ENCODE measurements around the gene HTR1D. TPM values are rescaled to one million over a fixed set of nuclear protein-coding genes. Genes with fewer than 3 reads are reported as not detected.
"Not testable (repeated sequence)": the region's sequence is repeated elsewhere in the genome, so short reads cannot be mapped to it uniquely, and the experiment has no call there.

Gene HTR1D
- polyA plus RNA-seq, 1 donor from 2014 or later = not detected

- TF ChIP-seq EP300 (conservative IDR thresholded peaks at IDR 0.05; ENCODE audit: poor library complexity, severe bottlenecking) = no peak
- TF ChIP-seq, protein P1, sequence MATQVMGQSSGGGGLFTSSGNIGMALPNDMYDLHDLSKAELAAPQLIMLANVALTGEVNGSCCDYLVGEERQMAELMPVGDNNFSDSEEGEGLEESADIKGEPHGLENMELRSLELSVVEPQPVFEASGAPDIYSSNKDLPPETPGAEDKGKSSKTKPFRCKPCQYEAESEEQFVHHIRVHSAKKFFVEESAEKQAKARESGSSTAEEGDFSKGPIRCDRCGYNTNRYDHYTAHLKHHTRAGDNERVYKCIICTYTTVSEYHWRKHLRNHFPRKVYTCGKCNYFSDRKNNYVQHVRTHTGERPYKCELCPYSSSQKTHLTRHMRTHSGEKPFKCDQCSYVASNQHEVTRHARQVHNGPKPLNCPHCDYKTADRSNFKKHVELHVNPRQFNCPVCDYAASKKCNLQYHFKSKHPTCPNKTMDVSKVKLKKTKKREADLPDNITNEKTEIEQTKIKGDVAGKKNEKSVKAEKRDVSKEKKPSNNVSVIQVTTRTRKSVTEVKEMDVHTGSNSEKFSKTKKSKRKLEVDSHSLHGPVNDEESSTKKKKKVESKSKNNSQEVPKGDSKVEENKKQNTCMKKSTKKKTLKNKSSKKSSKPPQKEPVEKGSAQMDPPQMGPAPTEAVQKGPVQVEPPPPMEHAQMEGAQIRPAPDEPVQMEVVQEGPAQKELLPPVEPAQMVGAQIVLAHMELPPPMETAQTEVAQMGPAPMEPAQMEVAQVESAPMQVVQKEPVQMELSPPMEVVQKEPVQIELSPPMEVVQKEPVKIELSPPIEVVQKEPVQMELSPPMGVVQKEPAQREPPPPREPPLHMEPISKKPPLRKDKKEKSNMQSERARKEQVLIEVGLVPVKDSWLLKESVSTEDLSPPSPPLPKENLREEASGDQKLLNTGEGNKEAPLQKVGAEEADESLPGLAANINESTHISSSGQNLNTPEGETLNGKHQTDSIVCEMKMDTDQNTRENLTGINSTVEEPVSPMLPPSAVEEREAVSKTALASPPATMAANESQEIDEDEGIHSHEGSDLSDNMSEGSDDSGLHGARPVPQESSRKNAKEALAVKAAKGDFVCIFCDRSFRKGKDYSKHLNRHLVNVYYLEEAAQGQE (IDR thresholded peaks at IDR 0.05; ENCODE audit: borderline replicate concordance) = no peak
- no peak for TF ChIP-seq EZH2 (IDR thresholded peaks at IDR 0.05; ENCODE audit: borderline replicate concordance, insufficient read depth, low read length, poor library complexity, severe bottlenecking)
- TF ChIP-seq SMC3 (conservative IDR thresholded peaks at IDR 0.05; ENCODE audit: poor library complexity) = no peak
- no peak for TF ChIP-seq MXI1 (conservative IDR thresholded peaks at IDR 0.05; ENCODE audit: poor library complexity, severe bottlenecking)
- TF ChIP-seq RAD21 (conservative IDR thresholded peaks at IDR 0.05) = no peak
- TF ChIP-seq TAF1 (IDR thresholded peaks at IDR 0.05; ENCODE audit: low read depth) = no peak
- TF ChIP-seq CTCF (IDR thresholded peaks at IDR 0.05; ENCODE audit: poor library complexity, severe bottlenecking) = no peak
- no peak for TF ChIP-seq POLR2AphosphoS5 (IDR thresholded peaks at IDR 0.05)
- Histone ChIP-seq H3K4me2 (ENCODE audit: low read length) (no peak overlapping the region), H3K79me2 (replicated peaks; ENCODE audit: insufficient read depth, low read length) (no peaks in the 10 kb centered on the region), H3K9me3 (ENCODE audit: low read length) (no peaks in the 10 kb centered on the region), H3K4me3 (ENCODE audit: low read length) (no peak overlapping the region), H3K9ac (ENCODE audit: low read length) (no peak overlapping the region), H3F3A (ENCODE audit: insufficient read depth, low read length, poor library complexity, severe bottlenecking) (no peaks in the 10 kb centered on the region), H4K20me1 (ENCODE audit: insufficient read depth) (no peaks in the 10 kb centered on the region), H3K27me3 (ENCODE audit: insufficient read depth, low read depth, low read length) (no peaks in the 10 kb centered on the region), H3K9me2 (ENCODE audit: insufficient read depth, low read length) (no peaks in the 10 kb centered on the region), H3K27ac (ENCODE audit: low read length) (no peak overlapping the region), H2AFZ (ENCODE audit: low read depth, low read length) (no peak overlapping the region), H3K36me3 (ENCODE audit: insufficient read depth, low read length) (no peaks in the 10 kb centered on the region)
Measured at GRCh38 chr1:23191199-23191598, 26.1 kb downstream of the HTR1D start.

DNA sequence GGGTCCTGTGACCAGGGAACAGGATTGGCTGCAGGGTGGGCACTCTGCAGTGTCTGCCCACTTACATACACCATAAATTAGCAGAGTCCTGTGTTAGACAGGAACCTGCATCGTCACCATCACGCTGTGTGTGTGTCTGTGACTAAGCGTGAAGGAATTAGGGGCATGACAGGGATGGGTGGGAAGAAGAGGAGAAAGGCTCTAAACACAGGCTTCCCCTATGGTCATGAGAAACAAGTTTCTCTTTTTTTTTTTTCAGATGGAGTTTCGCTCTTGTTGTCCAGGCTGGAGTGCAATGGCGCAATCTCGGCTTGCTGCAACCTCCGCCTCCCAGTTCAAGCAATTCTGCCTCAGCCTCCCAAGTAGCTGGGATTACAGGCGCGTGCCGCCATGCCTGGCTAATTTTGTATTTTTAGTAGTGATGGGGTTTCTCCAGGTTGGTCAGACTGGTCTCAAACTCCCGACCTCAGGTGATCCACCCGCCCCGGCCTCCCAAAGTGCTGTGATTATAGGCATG, 28.3 kb downstream of the HTR1D start:
- H3K9ac ChIP-seq (ENCODE audit: low read length); H4K20me1 ChIP-seq (ENCODE audit: insufficient read depth); H2AFZ ChIP-seq (ENCODE audit: low read depth, low read length); H3K79me2 ChIP-seq (replicated peaks; ENCODE audit: insufficient read depth, low read length); H3K36me3 ChIP-seq (ENCODE audit: insufficient read depth, low read length); H3K9me2 ChIP-seq (ENCODE audit: insufficient read depth, low read length); H3K27me3 ChIP-seq (ENCODE audit: insufficient read depth, low read depth, low read length); H3K9me3 ChIP-seq (ENCODE audit: low read length); H3K4me3 ChIP-seq (ENCODE audit: low read length); H3K4me2 ChIP-seq (ENCODE audit: low read length); H3K27ac ChIP-seq (ENCODE audit: low read length); H3F3A ChIP-seq (ENCODE audit: insufficient read depth, low read length, poor library complexity, severe bottlenecking): not testable (repeated sequence)

DNA sequence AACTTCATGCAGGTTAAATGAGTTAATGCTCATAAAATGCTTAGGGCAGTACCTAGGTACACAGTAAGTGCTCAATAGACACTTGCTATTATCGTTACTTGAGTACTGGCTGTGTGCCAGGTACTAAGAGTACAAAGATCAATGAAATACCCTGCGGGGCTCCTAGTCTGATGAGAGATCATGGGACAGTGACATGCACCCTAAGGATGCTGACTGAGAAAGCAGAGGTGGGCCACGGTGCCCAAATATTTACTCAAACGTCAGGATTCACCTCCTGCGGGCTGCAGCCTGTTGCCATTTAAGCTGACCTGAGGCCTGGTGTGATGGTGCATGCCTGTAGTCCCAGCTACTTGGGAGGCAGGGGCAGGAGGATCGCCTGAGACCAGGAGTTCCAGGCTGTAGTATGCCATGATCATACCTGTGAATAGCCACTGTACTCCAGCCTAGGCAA, 28.8 kb downstream of the HTR1D start:
- Histone ChIP-seq H3K79me2 (replicated peaks; ENCODE audit: insufficient read depth, low read length) (no peaks in the 10 kb centered on the region), H3K9ac (ENCODE audit: low read length) (no peak overlapping the region), H3K36me3 (ENCODE audit: insufficient read depth, low read length) (no peaks in the 10 kb centered on the region), H3F3A (ENCODE audit: insufficient read depth, low read length, poor library complexity, severe bottlenecking) (no peaks in the 10 kb centered on the region), H2AFZ (ENCODE audit: low read depth, low read length) (no peak overlapping the region), H3K27ac (ENCODE audit: low read length) (no peak overlapping the region), H4K20me1 (ENCODE audit: insufficient read depth) (no peaks in the 10 kb centered on the region), H3K4me3 (ENCODE audit: low read length) (no peak overlapping the region), H3K27me3 (ENCODE audit: insufficient read depth, low read depth, low read length) (no peaks in the 10 kb centered on the region), H3K9me2 (ENCODE audit: insufficient read depth, low read length) (no peaks in the 10 kb centered on the region), H3K4me2 (ENCODE audit: low read length) (no peak overlapping the region), H3K9me3 (ENCODE audit: low read length) (no peaks in the 10 kb centered on the region)
- TF ChIP-seq RAD21 (conservative IDR thresholded peaks at IDR 0.05) (no peak), POLR2AphosphoS5 (IDR thresholded peaks at IDR 0.05) (no peak), CTCF (IDR thresholded peaks at IDR 0.05; ENCODE audit: poor library complexity, severe bottlenecking) (no peak), TAF1 (IDR thresholded peaks at IDR 0.05; ENCODE audit: low read depth) (no peak), MXI1 (conservative IDR thresholded peaks at IDR 0.05; ENCODE audit: poor library complexity, severe bottlenecking) (no peak)
